PC-9 (cell line): ENCODE results near the gene SUSD2.
"Not testable (repeated sequence)": the region's sequence is repeated elsewhere in the genome, so short reads cannot be mapped to it uniquely, and the experiment has no call there.

Experiments used
- CTCF ChIP-seq: fragments of 200-600 bp; sonication (generic); conservative IDR thresholded peaks from 2 replicates; pipeline ENCODE4 v1.6.1; 2017; ENCODE audit warnings: mixed run types, antibody characterized with exemption, mild to moderate bottlenecking, moderate library complexity
- EZH2 ChIP-seq: fragments of 200-600 bp; sonication (generic); IDR thresholded peaks from 2 replicates; pipeline ENCODE4 v1.8.0; 2017; ENCODE audit warnings: antibody characterized with exemption, low read depth

GRCh38 chr22:24213111-24213510 lies 31.8 kb downstream of the SUSD2 start:
- TF ChIP-seq CTCF, EZH2: not testable (repeated sequence)
